Measurements from ENCODE around the gene JAKMIP3. TPM values are rescaled to one million over a fixed set of nuclear protein-coding genes. Genes with fewer than 3 reads are reported as not detected.
A peak's percentile ranks its signal among the peaks of the same experiment; 100 is the strongest.

JAKMIP3 gene
- total RNA-seq, 1 experiment from 2014 or later = 0.16 TPM

- DNase-seq (ENCODE audit: low read depth in 1 of 2, low spot score in 2 of 2) = peak in 1 of 2 experiments; percentile 33
- H3K9me3 ChIP-seq (replicated peaks) = no peaks in the 10 kb centered on the region
- H3K4me3 ChIP-seq = no peak overlapping the region
- no peaks in the 10 kb centered on the region for H3K4me1 ChIP-seq (replicated peaks)
- H3K27ac ChIP-seq = no peak overlapping the region
- no peaks in the 10 kb centered on the region for H3K36me3 ChIP-seq
- H3K27me3 ChIP-seq (replicated peaks) = no peaks in the 10 kb centered on the region
Observed at GRCh38 chr10:132102071-132102716, 36.4 kb downstream of the JAKMIP3 start.

DNA sequence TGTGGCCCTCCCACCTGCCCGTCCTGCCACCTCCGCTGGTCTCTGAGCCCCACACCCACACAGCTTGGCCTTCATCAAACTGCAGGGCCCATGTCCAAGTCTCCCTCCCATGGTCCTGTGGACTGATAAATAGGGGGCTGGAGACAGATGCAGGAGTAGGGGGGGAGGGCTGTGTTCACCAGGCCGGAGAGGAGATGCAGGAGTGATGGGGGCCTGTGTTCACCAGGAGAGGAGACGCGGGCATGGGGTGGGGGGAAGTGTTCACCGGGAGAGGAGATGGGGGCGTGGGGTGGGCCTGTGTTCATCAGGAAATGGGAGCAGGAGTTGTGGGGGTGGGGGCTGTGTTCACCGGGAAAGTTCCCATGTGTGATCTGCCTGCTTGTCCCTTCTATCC lies 37.0 kb downstream of the JAKMIP3 start:
- Histone ChIP-seq H3K4me3 (no peak overlapping the region), H3K27me3 (replicated peaks) (no peaks in the 10 kb centered on the region), H3K4me1 (replicated peaks) (no peaks in the 10 kb centered on the region), H3K36me3 (no peaks in the 10 kb centered on the region), H3K9me3 (replicated peaks) (no peaks in the 10 kb centered on the region), H3K27ac (no peak overlapping the region)
- peak in 1 of 2 experiments; percentile 30 for DNase-seq (ENCODE audit: low read depth in 1 of 2, low spot score in 2 of 2)

DNA sequence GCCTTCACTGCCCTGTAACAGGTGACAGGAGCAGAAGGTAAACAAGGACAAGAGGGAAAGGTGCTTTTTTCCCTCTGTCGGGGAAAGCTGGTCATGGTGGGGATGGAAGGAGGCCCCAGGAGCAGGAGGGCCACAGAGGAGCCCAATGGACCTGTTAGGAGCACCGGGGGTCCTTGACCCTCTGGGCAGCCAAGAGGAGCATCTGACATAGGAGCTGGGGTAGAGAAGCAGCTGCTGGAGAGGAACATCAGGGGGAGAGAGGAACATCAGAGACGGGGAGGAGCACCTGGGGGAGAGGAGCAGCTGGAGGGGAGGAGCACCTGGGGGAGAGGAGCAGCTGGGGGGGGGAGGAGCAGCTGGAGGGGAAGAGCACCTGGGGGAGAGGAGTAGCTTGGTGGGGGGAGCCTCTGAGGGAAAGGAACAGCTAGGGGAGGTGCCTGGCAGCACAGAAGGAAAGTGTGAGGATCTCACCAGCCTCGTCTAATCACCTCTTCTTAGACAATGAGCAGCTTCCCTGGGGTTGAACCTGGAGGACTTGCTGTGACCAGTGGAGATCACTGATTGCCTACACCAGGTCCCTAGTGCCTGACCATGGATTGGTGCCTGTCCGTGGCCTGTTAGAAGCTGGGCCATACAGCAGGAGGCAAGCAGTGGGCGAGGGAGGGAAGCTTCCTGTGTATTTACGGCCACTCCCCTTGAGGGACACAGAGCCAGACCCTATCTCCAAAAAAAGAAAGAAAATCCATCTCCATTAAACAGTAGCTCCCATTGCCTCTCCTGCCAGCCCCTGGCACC lies 37.6 kb downstream of the JAKMIP3 start:
- peak in 1 of 2 experiments; percentile 25 for DNase-seq (ENCODE audit: low read depth in 1 of 2, low spot score in 2 of 2)
- no peaks in the 10 kb centered on the region for H3K9me3 ChIP-seq (replicated peaks)
- H3K36me3 ChIP-seq = no peaks in the 10 kb centered on the region
- no peaks in the 10 kb centered on the region for H3K4me1 ChIP-seq (replicated peaks)
- H3K4me3 ChIP-seq = no peak overlapping the region
- H3K27me3 ChIP-seq (replicated peaks) = no peaks in the 10 kb centered on the region
- H3K27ac ChIP-seq = no peak overlapping the region

- DNase-seq (ENCODE audit: low read depth in 1 of 2, low spot score in 2 of 2) = no peak
- Histone ChIP-seq H3K27me3 (replicated peaks) (no peaks in the 10 kb centered on the region), H3K4me3 (no peak overlapping the region), H3K27ac (no peak overlapping the region), H3K36me3 (no peaks in the 10 kb centered on the region), H3K4me1 (replicated peaks) (no peaks in the 10 kb centered on the region), H3K9me3 (replicated peaks) (no peaks in the 10 kb centered on the region)
Observed at GRCh38 chr10:132104062-132104461, 38.3 kb downstream of the JAKMIP3 start.

- Histone ChIP-seq H3K4me3 (no peak overlapping the region), H3K4me1 (replicated peaks) (no peaks in the 10 kb centered on the region), H3K27ac (no peak overlapping the region), H3K36me3 (no peaks in the 10 kb centered on the region), H3K27me3 (replicated peaks) (no peaks in the 10 kb centered on the region), H3K9me3 (replicated peaks) (no peaks in the 10 kb centered on the region)
- peak in 1 of 2 experiments; percentile 42 for DNase-seq (ENCODE audit: low read depth in 1 of 2, low spot score in 2 of 2)
Observed at GRCh38 chr10:132104471-132105301, 38.9 kb downstream of the JAKMIP3 start.

DNA sequence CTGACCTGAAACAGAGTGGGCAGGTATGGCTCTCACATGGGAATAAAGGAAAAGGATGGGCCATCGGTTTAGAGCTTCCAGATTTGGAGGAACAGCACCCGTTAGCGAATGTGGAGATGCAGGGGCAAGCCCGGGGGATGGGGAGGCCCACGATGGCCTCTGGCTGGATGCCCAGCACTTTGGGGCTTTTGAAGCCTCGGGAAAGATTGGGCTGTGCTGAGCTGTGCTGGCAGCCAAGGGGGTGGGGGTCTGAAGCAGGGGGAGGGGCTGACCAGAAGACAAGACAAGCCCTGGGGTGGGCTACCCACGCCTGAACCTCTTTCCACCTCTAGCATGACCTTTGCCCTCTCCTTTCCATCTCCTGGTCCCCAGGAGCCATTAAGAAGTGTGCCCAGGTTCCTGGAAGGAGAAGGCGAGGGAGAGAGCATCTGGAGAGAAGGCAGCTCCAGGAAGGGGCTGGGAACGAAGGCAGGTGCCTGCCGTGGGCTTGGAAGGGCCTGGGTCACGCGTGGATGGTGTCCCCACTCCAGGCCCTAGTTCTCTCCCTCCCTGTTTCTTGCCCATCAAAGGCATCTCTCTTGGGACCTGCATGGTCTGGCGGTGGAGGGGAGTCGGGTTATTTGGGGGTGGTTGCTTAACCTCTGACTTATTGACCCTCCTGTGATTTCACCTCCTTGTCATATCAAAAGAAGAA lies 39.7 kb downstream of the JAKMIP3 start:
- Histone ChIP-seq H3K27me3 (replicated peaks) (no peaks in the 10 kb centered on the region), H3K4me3 (no peak overlapping the region), H3K36me3 (no peaks in the 10 kb centered on the region), H3K9me3 (replicated peaks) (no peaks in the 10 kb centered on the region), H3K27ac (no peak overlapping the region), H3K4me1 (replicated peaks) (no peaks in the 10 kb centered on the region)
- peak in 1 of 2 experiments; percentile 28 for DNase-seq (ENCODE audit: low read depth in 1 of 2, low spot score in 2 of 2)

- Histone ChIP-seq H3K27ac (no peak overlapping the region), H3K36me3 (no peaks in the 10 kb centered on the region), H3K27me3 (replicated peaks) (no peaks in the 10 kb centered on the region), H3K4me1 (replicated peaks) (no peaks in the 10 kb centered on the region), H3K9me3 (replicated peaks) (no peaks in the 10 kb centered on the region), H3K4me3 (no peak overlapping the region)
- peak in 1 of 2 experiments; percentile 22 for DNase-seq (ENCODE audit: low read depth in 1 of 2, low spot score in 2 of 2)
Observed at GRCh38 chr10:132106431-132106830, 40.7 kb downstream of the JAKMIP3 start.

DNA sequence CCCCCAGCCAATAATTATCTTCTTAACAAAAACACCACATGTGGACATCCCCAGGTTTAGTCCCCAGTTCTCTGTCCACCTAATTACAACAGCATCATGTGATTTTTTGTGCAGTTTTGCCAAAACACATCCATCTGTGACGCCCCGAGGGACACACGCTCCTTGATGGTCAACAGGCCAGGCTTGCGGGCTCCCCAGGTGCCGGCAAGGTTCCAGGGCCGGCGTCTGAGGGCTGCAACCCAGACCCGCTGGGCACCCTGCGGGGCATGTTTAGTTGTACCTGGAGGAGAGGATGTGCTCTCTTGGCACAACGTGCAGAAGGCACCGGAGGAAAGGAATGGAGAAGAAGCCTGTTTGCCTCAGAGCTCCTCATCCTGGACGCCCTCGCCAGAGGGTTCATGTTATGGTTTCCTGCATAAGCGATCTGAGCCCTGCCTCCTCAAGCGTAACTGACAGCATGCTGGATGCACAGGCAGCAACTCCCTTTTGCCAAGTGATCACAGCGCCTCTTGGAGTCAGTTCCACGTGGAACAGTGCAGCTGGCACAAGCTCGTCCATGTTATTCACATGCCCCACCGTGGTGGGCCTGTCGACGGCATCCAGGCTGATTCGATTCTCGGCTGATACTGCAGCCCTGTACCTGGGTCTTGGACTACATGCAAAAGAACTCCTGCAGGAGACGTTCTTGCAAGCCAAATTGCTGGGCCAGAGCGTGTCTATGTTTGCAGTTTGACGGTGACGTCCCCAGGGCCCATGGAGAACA lies 41.6 kb downstream of the JAKMIP3 start:
- H3K4me1 ChIP-seq (replicated peaks) = no peaks in the 10 kb centered on the region

GRCh38 chr10:132107949-132108877 lies 42.5 kb downstream of the JAKMIP3 start:
- Histone ChIP-seq H3K4me1 (replicated peaks) (no peaks in the 10 kb centered on the region), H3K4me3 (no peak overlapping the region), H3K36me3 (no peaks in the 10 kb centered on the region), H3K9me3 (replicated peaks) (no peaks in the 10 kb centered on the region), H3K27me3 (replicated peaks) (no peaks in the 10 kb centered on the region), H3K27ac (no peak overlapping the region)
- DNase-seq (ENCODE audit: low read depth in 1 of 2, low spot score in 2 of 2) = peak in 1 of 2 experiments; percentile 36

More for the DNA sequence above, 41.6 kb downstream of the JAKMIP3 start:
- Histone ChIP-seq H3K9me3 (replicated peaks) (no peaks in the 10 kb centered on the region), H3K4me3 (no peak overlapping the region), H3K27ac (no peak overlapping the region), H3K27me3 (replicated peaks) (no peaks in the 10 kb centered on the region), H3K36me3 (no peaks in the 10 kb centered on the region)
- DNase-seq (ENCODE audit: low read depth in 1 of 2, low spot score in 2 of 2) = peak in 1 of 2 experiments; percentile 32

- no peaks in the 10 kb centered on the region for H3K27me3 ChIP-seq (replicated peaks)
- no peaks in the 10 kb centered on the region for H3K4me1 ChIP-seq (replicated peaks)
- no peak overlapping the region for H3K27ac ChIP-seq
- H3K4me3 ChIP-seq = no peak overlapping the region
- DNase-seq (ENCODE audit: low read depth in 1 of 2, low spot score in 2 of 2) = peak in 1 of 2 experiments; percentile 37
- no peaks in the 10 kb centered on the region for H3K36me3 ChIP-seq
- no peaks in the 10 kb centered on the region for H3K9me3 ChIP-seq (replicated peaks)
Observed at GRCh38 chr10:132109341-132110110, 43.8 kb downstream of the JAKMIP3 start.

DNA sequence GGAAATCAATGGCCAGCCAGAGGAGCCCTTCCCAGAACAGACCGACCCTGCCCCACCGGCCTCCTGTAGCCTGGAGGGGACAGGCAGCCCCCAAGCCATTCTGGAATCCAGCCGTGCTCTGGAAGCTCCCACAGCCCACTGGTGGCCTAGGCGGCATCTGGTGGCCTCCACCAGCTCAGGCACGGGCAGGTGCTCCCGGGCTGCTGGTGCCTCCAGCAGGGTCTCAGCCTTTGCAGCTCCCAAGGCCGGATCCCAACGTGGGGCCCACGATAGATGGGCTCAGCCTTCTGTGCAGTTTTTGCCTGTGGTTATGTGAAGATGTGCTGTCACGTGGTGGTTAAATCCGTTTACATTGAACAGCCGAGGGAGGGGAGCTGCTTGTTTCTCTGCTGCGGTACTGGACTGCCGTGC lies 44.4 kb downstream of the JAKMIP3 start:
- H3K27ac ChIP-seq = no peak overlapping the region
- no peak overlapping the region for H3K4me3 ChIP-seq
- no peaks in the 10 kb centered on the region for H3K9me3 ChIP-seq (replicated peaks)
- H3K36me3 ChIP-seq = no peaks in the 10 kb centered on the region
- no peaks in the 10 kb centered on the region for H3K4me1 ChIP-seq (replicated peaks)
- H3K27me3 ChIP-seq (replicated peaks) = no peaks in the 10 kb centered on the region
- DNase-seq (ENCODE audit: low read depth in 1 of 2, low spot score in 2 of 2) = peak in 1 of 2 experiments; percentile 23

All from SJSA1 (cell line).